Glutamatergic neuron (in vitro differentiated cells): ENCODE results near the gene ATXN2. TPM values are rescaled to one million over a fixed set of nuclear protein-coding genes. Genes with fewer than 3 reads are reported as not detected.
A peak's percentile ranks its signal among the peaks of the same experiment; 100 is the strongest.
"Not testable (repeated sequence)": the region's sequence is repeated elsewhere in the genome, so short reads cannot be mapped to it uniquely, and the experiment has no call there.

Experiments used
- DNase-seq: peaks from one replicate; pipeline ENCODE4 v3.0.0; 2022
- H3K27ac Mint-ChIP-seq: one replicate; pipeline ENCODE4 v1.8.0; 2020; ENCODE audit warnings: mild to moderate bottlenecking, mixed read lengths, inconsistent platforms; ENCODE audit not compliant: unreplicated experiment
- H3K27me3 Mint-ChIP-seq: one replicate; pipeline ENCODE4 v1.8.0; 2020; ENCODE audit warnings: mild to moderate bottlenecking, moderate library complexity, mixed read lengths, inconsistent platforms; ENCODE audit not compliant: unreplicated experiment
- H3K36me3 Mint-ChIP-seq: one replicate; pipeline ENCODE4 v1.8.0; 2020; ENCODE audit warnings: mild to moderate bottlenecking, mixed read lengths, inconsistent platforms; ENCODE audit not compliant: unreplicated experiment
- H3K4me1 Mint-ChIP-seq: one replicate; pipeline ENCODE4 v1.8.0; 2020; ENCODE audit warnings: mild to moderate bottlenecking, low read depth, mixed read lengths, inconsistent platforms; ENCODE audit not compliant: unreplicated experiment
- H3K4me3 Mint-ChIP-seq: one replicate; pipeline ENCODE4 v1.8.0; 2020; ENCODE audit warnings: mild to moderate bottlenecking, mixed read lengths, inconsistent platforms; ENCODE audit not compliant: unreplicated experiment
- H3K9me3 Mint-ChIP-seq: one replicate; pipeline ENCODE4 v1.8.0; 2020; ENCODE audit warnings: mild to moderate bottlenecking, moderate library complexity, mixed read lengths, inconsistent platforms; ENCODE audit not compliant: unreplicated experiment
- total RNA-seq: library from RNA; stranded (reverse); fragmentation: NEBNext Ultra II Directional; extraction: Animal tissue kit (Norgen Biotek cat#: 25700); gene quantifications from one replicate; pipeline ENCODE4 v1.2.1, GENCODE V29; 2021; ENCODE audit not compliant: unreplicated experiment
- TF ChIP-seq, protein P1 (sequence below): fragments of 200-600 bp; sonication (generic); IDR thresholded peaks from one replicate; pipeline ENCODE4 v1.5.0; 2021; ENCODE audit not compliant: partially characterized antibody, unreplicated experiment

Gene ATXN2
- total RNA-seq, 1 donor from 2014 or later: 80.8 TPM

DNA sequence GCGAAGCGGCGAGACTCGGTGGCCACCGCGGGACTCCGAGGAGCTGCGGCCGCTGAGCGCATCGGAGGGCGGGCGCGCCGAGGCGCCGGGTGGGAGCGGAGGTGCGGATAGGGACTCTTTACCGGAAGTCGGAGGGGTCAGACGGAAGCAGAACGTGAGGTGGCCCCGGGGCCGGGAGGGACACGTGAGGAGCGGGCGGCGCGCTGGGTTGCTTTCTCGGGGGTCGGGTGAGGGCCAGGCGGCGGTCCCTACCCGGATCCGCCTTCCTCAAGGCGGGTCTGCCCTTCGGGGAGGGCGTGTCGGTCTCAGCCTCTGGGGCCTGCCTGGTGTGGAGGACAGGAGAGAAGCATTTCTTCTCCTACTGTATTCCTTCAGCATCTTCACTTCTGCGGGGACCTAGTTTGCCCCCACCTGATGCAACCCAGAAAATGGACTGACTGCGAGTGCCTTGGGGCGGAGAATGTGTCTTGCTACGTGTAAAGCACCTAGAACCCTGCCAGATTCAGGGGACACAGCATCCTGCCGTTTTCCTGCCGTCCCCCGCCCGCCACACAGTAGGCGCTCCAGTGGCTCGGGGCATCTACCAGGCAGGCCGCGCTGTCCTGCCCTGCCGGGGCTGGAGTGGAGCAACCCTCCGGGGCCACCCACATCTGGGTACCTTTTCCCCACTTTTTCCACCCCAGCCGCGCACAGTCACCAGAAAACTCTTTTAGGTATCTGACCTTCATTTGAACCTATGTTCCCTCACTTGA, 514 bp upstream of the ATXN2 start:
- Mint-ChIP-seq H3K4me3 (peak overlapping the region; percentile 81), H3K27ac (peak overlapping the region; percentile 56), H3K4me1 (peaks cover 7% of the 10 kb centered on the region), H3K36me3 (no peaks in the 10 kb centered on the region), H3K9me3 (peaks cover 10% of the 10 kb centered on the region), H3K27me3 (peaks cover 8% of the 10 kb centered on the region)
- DNase-seq: peak; percentile 92
- TF ChIP-seq, protein P1, sequence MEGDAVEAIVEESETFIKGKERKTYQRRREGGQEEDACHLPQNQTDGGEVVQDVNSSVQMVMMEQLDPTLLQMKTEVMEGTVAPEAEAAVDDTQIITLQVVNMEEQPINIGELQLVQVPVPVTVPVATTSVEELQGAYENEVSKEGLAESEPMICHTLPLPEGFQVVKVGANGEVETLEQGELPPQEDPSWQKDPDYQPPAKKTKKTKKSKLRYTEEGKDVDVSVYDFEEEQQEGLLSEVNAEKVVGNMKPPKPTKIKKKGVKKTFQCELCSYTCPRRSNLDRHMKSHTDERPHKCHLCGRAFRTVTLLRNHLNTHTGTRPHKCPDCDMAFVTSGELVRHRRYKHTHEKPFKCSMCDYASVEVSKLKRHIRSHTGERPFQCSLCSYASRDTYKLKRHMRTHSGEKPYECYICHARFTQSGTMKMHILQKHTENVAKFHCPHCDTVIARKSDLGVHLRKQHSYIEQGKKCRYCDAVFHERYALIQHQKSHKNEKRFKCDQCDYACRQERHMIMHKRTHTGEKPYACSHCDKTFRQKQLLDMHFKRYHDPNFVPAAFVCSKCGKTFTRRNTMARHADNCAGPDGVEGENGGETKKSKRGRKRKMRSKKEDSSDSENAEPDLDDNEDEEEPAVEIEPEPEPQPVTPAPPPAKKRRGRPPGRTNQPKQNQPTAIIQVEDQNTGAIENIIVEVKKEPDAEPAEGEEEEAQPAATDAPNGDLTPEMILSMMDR: no peak

DNA sequence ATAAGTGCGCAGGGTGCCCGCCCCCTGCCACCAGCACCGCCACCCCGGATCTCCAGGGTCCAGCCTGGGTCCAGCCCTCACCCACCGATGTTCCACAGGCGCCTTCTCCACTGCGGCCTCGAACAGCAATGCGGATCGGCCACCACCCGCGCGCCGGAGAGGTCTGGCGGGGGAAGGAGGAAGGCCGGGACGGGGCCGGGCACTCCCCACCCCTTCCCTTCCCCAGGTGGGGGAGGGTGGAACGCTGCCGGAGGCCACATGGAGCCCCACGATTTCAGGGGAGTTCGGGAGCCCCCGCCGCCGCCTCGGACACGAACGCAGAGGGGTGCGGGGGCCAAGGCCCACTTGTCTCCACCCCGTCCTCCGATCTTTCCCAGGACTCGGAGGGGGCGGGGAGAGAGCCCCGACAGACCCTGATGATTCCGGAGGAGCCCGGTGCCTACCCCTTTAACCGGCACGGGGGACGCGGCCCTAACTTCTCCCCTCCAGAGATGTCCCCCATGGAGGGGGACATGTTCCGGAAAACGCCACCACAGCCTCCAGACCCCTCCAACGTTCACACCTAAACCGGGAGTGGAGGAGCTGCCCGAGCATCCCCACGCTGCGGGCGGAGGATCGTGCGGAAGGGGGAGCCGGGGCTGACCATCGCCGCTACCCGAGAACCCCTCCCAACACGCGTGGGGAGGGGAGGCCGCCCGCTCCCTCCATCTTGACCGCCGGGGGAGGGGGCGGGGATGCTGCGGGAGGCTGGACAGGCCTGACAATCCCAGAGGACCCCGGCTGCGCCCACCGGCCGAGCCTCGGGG, 1.1 kb downstream of the ATXN2 start:
- no peaks in the 10 kb centered on the region for H3K36me3 Mint-ChIP-seq
- peaks cover 12% of the 10 kb centered on the region for H3K4me1 Mint-ChIP-seq
- peak overlapping the region; percentile 98 for H3K4me3 Mint-ChIP-seq
- DNase-seq: peak; percentile 69
- TF ChIP-seq, protein P1: no peak
- H3K9me3 Mint-ChIP-seq: peaks cover 10% of the 10 kb centered on the region
- peak overlapping the region; percentile 89 for H3K27ac Mint-ChIP-seq
- H3K27me3 Mint-ChIP-seq: peaks cover 6% of the 10 kb centered on the region

- H3K27me3 Mint-ChIP-seq: peaks cover 6% of the 10 kb centered on the region
- peak overlapping the region; percentile 89 for H3K27ac Mint-ChIP-seq
- H3K36me3 Mint-ChIP-seq: no peaks in the 10 kb centered on the region
- H3K9me3 Mint-ChIP-seq: peaks cover 10% of the 10 kb centered on the region
- TF ChIP-seq, protein P1: no peak
- DNase-seq: peak; percentile 54
- H3K4me3 Mint-ChIP-seq: peak overlapping the region; percentile 98
- peaks cover 12% of the 10 kb centered on the region for H3K4me1 Mint-ChIP-seq
Measured at GRCh38 chr12:111596985-111597830, 1.9 kb downstream of the ATXN2 start.

DNA sequence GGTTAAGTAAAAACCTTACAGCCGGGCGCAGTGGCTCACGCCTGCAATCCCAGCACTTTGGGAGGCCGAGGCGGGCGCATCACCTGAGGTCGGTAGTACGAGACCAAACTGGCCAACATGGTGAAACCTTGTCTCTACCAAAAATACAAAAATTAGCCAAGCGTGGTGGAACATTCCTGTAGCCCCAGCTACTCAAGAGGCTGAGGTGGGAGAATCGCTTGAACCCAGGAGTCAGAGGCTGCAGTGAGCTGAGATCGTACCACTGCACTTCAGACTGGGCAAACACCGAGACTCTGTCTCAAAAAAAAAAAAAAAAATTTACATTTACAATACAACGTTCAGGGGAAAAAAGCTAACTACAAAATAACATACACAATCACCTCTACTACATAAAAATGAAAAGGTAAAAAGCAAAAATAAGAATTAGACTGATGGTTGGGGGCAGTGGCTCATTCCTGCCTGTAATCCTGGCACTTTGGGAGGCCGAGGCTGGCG, 3.7 kb downstream of the ATXN2 start:
- H3K36me3 Mint-ChIP-seq, H3K27me3 Mint-ChIP-seq, H3K9me3 Mint-ChIP-seq, H3K4me3 Mint-ChIP-seq, H3K27ac Mint-ChIP-seq, DNase-seq: not testable (repeated sequence)
- peaks cover 12% of the 10 kb centered on the region for H3K4me1 Mint-ChIP-seq

DNA sequence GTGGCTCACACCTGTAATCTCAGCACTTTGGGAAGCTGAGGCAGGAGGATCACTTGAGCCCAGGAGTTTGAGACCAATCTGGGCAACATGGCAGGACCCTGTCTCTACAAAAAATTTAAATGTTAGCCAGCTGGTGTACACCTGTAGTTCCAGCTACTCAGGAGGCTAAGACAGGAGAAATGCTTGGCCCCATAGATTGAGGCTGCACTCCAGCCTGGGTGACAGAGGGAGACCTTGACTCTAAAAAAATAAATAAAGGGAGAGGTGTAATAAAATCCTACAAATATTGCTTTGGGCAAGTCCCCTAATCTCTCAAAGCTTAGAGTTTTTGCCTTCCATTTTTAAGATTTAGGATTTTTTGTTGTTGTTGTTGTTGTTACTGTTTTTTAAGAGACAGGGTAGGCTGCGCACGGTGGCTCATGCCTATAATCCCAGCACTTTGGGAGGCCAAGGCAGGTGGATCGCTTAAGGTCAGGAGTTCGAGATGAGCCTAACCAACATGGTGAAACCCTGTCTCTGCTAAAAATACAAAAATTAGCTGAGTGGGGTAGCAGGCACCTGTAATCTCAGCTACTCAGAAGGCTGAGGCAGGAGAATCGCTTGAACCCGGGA, 7.6 kb downstream of the ATXN2 start:
- not testable (repeated sequence) for DNase-seq, H3K27ac Mint-ChIP-seq, H3K4me3 Mint-ChIP-seq, H3K36me3 Mint-ChIP-seq, H3K9me3 Mint-ChIP-seq, H3K27me3 Mint-ChIP-seq
- H3K4me1 Mint-ChIP-seq: peaks cover 11% of the 10 kb centered on the region
